CD4-positive, alpha-beta T cell treated with Interferon gamma for 1 hour (primary cell): ENCODE results near the gene TMEM240.
A peak's percentile ranks its signal among the peaks of the same experiment; 100 is the strongest.
"Not testable (repeated sequence)": the region's sequence is repeated elsewhere in the genome, so short reads cannot be mapped to it uniquely, and the experiment has no call there.

ENCODE experiments used
- DNase-seq: peaks from one replicate; pipeline ENCODE4 v3.0.0-alpha.2; 2020

The TMEM240 gene

DNA sequence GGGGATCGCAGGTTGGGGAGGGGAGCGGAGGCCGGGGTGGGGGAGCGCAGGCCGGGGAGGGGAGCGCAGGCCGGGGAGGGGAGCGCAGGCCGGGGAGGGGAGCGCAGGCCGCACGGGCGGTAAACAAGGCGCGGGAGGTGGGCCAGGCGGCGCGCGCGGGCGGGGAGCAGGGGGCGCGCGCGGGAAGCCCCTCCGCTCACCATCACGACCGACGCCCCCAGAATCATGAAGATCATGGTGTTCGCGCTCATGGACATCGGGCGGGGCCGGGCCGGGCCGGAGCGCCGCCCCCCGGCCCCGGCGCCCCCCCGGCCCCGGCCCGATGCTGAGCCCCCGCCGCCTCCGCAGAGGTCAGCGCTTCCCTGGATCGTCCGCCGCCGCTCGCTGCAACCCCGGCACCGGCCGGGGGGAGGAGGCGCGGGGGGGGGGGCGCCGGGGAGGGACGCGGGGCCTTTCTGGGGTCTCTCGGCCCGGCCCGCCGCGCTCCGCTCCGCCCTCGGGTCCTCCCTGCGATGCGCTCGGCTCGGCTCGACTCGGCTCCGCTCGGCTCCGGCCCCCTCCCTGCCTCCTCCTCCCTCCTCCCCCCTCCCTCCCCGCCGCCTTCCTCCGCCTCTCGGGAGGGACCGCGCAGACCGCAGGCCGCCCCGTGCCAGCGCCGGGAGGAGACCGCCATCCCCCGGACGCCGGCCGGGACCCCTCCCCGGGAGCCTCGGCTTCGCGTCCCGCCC lies at the start of gene TMEM240:
TMEM240 (minus strand) TSS at position 535 of the 728 bp plus-strand sequence; CDS start at position 257, 278 bp downstream.
- DNase-seq = peak; percentile 46

DNA sequence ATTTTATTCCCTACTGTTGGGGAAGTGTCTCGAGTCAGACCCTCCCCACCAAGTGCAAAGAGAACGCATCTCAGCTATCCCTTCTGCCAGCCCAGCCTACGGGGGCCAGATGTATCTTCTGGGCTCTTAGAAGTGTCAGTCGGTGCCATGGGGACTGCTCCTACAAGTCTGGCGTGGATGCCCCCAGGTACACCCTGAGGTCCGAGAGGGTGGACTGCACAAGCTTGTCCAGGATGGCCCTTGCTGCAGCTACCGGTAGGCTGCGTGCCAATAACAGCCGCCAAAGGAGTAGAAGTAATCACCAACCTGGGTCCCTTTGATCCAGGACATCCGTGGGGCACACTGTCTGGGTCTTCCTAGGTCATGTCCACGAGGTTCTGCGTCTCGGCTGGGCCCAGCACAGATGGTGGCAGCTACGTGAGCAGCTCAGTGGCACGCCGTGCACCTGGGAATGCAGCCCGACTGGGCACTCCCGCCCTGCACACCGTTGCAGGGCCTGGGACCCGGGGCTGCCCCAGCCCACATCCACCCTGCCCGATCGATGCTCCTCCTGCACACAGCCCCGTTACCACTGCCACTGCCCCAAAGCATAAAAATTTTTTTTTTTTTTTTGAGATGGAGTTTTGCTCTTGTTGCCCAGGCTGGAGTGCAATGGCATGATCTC lies 43.1 kb upstream of the TMEM240 start:
- DNase-seq = no peak

DNA sequence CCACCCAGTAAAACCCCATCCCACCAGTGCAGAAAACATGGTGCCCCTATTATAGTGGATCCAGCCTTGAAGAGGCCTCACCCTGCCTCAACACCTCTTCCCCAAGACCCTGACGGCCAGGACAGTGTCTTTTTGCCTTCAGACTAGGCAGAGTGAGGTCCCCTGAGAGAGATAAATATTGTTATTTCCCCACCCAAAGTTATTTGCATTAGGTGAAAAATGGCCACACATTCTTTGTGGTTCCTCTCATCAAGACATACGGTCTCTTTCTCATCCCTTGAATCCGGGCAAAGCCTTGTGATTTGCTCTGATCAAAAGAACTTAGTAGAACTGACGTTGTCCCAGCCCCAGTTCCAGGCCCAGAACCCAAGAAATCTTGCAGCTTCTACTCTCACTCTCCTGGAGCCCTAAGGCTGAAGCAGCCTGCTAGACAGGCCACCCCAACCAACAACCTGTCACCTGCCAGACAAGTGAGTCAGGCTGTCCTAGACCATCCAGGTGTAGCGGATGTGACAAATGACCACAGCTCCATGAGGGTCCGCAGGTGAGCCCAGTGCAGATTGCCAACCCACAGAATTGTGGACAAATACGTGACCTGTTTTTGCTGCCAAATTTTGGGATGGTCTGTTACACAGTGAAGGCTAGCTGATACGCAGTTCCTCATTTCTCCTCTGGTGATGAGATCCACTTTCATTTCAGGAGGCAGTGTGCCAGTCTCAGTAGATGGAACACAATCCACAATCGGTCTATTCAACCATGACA lies 42.3 kb upstream of the TMEM240 start:
- DNase-seq = no peak

DNA sequence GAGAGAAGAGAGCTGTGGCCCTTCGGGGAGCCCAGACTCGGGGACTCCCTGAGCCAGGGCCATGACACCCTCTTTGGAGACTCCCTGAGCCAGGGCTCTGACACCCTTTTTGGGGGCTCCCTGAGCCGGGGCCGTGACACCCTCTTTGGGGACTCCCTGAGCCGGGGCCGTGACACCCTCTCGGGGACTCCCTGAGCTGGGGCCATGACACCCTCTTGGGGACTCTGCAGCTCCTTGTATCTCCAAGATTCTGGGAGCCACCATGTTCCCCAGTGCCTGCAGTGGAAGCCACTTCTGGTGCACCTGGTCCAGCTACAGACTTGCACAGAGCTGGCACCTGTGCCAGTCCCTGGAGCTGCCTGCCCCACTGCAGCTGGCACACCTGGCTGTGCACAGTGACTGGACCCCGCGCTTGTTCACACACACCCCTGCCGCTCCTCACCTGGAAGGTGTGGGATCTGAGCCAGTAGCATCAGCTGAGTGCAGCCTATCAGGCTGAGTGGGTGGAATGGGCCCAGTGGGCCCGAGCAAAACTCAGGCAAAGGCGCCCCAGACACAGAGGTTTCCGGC lies 38.0 kb upstream of the TMEM240 start:
- no peak for DNase-seq

DNA sequence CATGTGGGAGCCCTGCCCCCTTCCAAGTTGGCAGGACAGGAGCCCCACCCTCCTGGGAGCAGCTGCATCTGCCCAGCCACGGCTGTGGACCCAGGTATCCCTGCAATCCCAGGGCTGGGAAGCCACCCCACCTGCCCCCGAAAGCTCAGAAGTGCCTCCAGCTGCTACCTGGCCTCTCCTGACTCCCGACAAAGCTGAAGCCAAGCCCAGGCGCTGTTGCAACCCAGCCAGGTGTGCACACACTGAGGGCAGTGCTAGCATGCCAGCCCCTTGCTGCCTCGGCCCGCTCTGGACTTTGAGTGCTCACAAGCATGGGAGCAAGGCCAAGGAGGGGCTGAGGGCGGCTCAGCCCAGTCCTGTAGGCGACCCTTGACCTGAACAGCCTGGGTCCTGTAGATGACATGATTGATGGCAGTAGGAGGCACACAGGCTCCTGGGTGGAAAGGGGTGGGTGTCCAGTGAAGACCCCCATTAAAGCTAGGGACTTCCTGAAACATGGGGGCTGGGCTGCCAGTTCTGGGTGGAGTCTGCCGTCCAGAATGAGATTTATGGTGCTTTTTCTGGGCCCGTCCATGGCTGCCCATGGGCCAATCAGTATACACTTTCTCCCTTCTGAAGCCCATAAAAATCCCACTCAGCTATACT lies 37.1 kb upstream of the TMEM240 start:
- no peak for DNase-seq

DNA sequence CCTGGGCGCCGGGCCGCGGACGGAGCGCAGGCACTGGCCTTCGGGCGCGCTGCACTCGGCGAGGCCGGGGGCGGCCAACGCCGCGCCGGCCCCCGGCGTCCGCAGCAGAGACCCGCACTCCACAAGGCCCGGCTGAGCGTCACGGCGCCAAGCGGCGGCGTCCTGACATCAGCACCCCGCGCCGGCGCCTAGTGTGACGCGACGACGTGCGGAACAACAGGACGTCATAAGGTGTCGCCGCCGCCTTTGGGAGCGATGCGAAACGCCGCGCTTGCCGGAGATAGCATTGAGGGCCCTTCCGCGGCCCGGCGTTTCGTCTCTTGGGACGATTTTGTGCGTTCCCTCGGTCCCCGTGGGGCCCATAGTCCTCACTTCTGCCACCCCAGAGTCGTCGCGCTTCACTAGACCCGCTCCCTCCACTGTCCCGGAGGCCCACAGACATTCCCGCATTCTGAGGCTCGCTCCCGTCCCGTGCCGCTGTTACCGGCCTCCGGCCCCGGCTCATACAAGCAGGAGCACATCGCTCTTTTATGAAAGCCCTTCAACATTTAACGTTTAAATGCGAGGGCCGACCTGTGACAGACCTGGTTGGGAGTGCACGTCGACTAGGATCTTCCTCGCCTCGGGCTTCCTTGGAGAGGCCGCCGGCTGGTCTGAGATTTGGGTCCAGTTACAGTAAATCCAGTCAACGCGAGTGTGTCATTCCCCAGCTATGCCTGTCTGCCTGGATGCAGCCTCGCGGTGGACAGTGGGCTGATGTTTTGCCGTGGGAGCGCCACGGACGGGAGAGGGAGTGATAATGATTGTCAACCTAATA lies 34.5 kb upstream of the TMEM240 start, which contains the start of gene SSU72:
SSU72 (minus strand) TSS at position 143 of the 817 bp plus-strand sequence. CDS start 306 bp downstream, outside the sequence.
- DNase-seq = peak; percentile 91

DNA sequence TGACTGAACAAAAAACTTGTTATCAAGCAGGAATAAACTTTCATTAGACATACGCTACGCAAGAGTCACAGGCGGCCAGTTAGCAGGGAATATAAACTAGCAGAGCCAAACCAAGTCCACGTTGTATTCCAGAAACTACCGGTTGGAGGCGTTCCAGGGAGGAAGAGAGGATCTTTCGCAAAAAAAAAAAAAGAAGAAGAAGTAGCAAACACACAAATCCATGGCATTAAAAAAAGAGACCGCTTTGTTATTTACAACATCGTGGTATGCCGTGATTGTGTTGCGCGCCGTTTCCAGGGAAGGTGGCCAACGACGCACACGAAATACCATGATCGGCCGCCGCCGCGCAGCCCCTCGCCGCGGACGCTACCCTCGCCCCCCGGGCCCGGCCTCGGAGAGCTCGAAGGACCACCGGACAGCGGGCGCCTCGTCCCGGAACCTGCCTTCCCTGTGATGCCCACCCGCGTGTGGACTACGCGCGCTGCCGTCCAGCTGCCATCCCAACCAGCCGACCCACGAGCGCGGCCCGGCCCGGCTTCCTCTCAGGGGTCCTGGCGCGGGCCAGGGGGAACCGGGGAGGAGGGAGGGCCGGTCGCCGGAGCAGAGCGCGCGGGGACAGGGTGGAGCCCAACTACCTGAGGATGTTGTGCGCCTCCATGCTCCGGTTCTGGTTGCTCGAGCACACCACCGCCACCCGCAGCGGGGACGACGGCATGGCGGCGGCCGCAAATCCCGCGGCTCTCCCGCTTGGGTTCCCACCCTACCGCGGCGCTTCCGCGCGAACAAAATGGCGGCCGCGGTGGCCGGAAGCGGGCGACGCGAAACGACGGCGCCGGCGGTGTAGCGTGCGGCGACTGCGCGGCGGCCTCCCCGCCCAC lies 33.7 kb upstream of the TMEM240 start:
- peak; percentile 76 for DNase-seq

DNA sequence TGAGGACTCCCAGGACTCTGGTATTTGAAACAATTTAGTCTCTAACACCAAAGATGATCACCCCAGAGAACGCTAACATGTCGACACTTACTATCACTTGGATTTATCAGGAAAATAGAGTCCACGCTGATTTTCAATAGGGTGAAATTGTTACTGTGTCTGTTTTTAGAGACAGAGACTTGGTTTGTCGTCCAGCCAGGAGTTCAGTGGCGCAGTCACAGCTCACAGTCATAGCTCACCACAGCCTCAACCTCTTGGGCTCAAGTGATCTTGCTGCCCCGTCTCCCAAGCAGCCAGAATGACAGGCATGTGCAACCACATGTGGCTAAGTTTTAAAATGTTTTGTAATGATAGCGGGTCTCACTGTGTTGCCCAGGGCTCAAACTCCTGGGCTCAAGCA lies 28.9 kb upstream of the TMEM240 start:
- DNase-seq = no peak

DNA sequence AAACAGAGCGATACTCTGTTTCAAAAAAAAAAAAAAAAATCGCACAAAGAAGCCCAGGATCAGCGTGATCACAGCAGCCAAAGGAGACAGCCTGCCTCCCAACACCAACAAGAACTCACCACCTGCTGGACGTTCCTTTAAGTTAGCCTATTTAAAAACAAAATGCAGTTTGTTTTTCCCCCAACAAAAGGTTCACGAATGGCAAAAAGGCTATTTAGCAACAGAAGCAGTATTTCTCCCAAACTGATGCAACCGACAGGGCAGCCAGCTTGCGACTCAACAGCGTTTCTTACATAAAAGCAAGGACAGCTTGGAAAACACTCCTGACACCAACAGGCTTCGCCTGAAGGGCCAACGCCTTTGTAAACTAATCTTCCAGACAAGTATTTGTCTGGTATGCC lies 27.5 kb upstream of the TMEM240 start:
- no peak for DNase-seq

DNA sequence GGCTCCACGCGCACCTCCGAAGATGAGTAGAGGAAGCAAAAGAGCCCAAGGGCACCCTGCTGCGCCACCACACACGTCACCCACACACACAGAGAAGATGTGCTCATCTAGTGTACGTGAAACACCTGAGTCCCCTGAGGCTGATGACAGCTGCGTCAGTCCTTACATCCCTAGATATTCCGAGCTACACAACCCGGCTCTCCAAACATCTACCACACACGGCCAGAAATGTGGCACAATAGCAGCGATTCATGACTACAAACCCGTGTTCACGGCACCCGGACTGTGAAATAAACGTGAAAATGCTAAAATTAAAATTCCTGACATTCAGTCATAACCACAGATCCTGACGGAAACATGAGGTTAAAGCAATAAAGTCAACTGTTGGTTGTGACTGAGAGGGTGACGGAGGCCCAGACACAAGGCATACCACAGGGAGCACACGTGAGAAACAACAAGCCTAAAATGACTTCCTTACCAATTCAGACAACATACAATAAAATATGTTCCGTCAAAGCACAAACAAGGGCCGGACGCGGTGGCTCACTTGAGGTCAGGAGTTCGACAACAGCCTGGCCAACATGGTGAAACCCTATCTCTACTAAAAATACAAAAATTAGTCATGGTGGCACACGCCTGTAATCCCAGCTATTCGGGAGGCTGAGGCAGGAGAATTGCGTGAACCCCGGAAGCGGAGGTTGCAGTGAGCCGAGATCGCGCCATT lies 26.9 kb upstream of the TMEM240 start:
- DNase-seq = no peak

DNA sequence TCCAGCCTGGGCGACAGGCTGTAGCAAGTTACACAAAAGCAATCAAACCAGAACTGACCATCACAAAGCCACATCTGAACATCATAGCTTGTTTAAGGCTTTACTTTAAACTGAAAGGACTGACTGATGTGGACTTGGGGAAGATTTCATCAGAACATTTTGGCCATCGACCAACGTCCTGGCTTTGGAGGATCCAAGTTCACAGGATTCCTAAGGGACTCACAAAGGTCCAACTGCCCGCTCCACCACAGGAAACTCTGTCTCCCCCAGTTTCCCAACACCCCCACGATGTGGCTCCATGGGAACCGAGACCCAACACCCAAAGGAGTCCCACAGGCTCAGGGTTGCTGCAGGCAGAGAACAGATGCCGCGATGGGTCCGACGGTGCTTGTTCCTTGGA lies 24.9 kb upstream of the TMEM240 start:
- DNase-seq = no peak

DNA sequence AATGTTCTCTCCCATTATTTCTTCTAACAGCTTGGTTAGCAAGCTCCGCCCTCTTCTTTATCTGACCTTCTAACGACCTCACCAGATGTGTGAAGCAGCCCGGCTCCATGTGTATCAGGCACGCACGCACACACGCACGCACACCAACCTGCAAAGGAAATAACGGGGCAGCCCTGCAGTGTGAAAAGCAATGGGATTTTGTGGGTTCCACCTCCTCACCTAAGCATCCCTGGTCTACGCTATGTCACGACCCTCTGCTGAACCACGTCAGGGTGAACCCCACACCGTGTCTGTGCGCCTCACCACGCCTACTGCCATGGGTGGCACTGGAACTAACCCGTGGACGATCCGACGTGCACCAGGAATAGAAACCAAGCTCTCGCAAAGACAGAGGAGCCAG lies 23.8 kb upstream of the TMEM240 start:
- no peak for DNase-seq

DNA sequence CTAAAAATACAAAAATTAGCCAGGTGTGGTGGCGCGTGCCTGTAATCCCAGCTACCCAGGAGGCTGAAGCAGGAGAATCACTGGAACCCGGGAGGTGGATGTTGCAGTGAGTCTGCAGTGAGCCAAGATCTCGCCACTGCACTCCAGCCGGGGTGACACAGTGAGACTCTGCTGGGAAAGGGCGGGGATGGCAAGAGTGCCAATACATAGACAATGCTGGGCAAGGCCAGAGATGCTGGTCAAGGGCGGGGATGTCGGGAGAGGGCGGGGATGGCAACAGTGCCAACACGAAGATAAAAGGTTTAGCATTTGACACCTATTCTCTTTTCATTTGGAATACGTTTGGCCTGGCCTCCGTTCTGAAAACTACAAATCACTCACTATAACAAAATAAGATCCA lies 23.3 kb upstream of the TMEM240 start:
- DNase-seq = no peak

DNA sequence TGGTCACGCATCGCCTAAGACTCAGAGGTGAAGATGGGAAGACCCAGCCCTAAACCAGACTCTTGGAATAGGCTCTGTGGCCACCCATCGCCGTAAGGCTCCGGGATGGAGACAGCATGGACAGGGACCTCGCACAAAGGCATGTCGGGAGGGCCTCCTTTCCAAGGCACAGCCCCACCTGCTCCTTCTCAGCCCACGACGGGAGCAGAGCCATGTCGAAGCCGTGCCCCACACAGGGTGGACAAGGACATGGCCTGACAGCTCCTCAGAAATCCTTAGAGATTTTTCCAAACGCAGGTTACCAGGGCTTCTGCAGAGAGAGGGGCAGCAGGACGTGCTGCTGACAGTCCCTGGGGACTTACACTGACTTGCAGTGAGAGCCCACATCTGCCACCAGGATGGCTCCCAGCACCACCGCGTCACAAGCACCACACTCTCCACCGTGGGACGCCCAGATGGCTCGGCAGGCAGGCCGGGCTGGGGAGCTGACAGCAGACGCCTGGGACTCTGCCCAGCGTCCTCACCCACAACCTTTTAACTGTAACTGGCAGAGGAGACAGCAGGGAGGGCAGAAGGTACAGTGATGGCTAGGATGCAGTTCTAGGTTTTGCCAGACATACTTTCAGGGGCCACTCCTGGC lies 22.3 kb upstream of the TMEM240 start:
- no peak for DNase-seq

DNA sequence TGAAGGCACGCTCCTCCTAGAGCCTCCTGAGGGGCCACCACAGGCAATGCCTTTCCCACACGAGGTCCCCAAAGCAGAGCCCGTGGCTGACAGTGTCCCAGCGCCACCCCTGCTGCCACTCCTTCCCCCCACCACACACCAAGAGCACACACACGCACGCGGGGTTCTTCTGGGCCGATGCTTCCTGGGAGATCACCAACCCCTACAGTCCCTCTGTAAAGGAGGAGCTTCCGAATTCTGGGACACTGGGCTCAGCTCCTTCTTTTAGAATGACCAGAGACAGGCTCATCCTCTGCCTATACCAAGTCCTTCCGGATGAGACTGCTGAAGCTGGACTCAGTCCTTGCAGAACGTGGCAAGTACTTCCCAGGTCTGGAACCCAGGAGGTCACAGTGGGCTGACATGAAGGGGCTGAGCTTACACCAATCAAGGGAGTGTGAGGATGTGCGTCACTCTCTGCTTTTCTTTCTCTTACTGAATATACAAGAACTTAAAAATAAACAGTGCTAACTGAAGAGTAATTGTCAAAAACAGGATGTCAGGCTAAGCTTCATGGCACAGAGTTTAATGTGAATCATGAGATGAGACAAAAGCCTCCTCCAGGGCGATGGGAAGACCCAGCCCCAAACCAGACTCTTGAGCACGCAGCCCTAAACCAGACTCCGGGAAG lies 21.5 kb upstream of the TMEM240 start:
- DNase-seq = no peak

DNA sequence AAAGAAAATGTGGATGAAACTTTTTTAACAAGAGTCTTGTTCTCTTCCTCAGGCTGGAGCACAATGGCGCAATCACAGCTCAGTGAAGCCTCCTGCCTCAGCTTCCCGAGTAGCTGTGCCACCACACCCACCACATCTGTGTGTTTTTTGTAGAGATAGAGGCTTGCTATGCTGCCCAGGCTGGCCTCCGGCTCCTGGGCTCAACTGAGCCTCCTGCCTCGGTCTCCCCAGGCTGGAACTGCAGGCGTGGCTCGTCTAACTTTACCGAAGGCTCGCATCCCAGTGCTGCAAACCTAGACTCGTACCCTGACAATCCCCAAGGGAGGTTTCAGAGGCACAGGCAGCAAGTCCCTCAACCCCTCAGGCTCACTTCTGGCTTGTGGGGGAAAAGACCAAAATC lies 19.8 kb upstream of the TMEM240 start:
- no peak for DNase-seq

DNA sequence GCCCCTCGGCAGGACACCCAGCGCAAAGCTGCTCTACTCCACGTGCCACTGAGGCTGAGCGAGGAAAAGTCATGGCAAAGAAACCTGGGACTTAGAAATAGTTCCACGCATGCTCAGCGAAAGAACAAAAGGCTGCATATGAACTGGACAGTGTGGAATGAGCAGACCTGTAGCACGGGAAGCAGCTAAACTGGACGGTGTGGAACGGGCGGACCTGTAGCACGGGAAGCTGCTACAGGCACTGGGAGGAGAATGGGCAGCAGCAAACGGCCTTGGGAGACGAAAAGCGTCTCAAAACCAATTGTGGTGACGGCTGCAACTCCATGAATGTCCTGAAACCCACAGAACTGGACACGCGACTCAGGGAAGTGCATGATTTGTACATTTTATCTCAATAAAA lies 18.6 kb upstream of the TMEM240 start:
- no peak for DNase-seq

DNA sequence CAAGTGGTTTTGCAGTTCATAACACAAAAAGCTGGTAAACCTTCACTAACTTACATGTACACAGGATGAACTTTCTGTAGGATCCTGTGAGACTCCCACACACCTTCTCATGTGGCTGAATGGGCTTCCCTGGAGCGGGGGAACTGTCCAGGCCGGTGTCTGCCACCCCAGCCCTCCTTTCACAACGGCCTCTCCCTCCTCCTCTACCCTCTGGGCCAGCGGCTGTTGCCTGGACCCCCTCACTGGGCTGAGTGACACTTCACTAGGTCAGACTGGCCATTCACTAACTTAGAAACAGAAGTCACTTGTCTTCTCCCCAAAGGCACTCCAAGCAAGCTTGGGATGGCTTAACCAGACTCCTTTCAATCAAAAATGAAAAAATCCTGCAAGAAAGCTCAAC lies 18.2 kb upstream of the TMEM240 start:
- DNase-seq = no peak

DNA sequence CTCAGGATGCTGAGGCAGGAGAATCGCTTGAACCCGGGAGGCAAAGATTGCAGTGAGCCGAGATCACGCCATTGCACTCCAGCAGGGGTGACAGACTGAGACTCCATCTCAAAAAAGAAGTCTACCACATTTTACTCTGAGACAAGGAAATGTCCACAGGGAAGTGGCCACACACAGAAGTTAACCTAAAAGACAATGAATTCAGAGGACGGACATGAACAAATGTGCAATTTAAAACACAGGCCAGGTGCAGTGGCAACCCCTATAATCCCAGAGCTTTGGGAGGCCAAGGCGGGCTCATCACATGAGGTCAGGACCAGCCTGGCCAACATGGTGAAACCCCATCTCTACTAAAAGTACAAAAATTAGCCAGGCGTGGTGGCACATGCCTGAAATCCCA lies 17.3 kb upstream of the TMEM240 start:
- not testable (repeated sequence) for DNase-seq
